Measurements from ENCODE around the gene DCTD. TPM values are rescaled to one million over a fixed set of nuclear protein-coding genes. Genes with fewer than 3 reads are reported as not detected.

The DCTD gene
- total and polyA plus RNA-seq, 2 of the 13 experiments (the other 11 are each of a cell fraction or from before 2014, with no cell fraction given), result 85.1 to 95.3 TPM

DNA sequence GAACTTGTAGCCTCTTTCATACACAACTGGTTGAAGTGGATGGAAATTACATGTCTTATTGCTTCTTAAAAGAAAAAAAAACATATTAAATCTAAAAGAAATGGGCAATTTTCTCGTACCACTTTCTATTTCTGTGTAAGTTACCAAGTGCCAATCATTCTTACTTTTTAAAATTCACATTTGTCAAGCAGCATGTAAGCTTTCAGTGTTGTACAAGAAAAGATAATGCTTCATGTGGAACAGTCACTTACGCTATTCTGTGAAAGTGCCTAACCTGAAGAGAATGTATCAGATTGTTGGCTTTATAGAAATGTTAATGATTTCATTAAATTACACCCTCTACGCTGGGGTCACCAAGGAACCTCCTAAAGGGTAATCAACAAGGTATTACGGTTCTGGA, 4.4 kb upstream of the DCTD start (continued):
- TF ChIP-seq, protein P1, sequence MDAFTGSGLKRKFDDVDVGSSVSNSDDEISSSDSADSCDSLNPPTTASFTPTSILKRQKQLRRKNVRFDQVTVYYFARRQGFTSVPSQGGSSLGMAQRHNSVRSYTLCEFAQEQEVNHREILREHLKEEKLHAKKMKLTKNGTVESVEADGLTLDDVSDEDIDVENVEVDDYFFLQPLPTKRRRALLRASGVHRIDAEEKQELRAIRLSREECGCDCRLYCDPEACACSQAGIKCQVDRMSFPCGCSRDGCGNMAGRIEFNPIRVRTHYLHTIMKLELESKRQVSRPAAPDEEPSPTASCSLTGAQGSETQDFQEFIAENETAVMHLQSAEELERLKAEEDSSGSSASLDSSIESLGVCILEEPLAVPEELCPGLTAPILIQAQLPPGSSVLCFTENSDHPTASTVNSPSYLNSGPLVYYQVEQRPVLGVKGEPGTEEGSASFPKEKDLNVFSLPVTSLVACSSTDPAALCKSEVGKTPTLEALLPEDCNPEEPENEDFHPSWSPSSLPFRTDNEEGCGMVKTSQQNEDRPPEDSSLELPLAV (CRISPR knock-in tag; conservative IDR thresholded peaks at IDR 0.05; ENCODE audit: low read depth), result no peak
- TF ChIP-seq, protein P2, sequence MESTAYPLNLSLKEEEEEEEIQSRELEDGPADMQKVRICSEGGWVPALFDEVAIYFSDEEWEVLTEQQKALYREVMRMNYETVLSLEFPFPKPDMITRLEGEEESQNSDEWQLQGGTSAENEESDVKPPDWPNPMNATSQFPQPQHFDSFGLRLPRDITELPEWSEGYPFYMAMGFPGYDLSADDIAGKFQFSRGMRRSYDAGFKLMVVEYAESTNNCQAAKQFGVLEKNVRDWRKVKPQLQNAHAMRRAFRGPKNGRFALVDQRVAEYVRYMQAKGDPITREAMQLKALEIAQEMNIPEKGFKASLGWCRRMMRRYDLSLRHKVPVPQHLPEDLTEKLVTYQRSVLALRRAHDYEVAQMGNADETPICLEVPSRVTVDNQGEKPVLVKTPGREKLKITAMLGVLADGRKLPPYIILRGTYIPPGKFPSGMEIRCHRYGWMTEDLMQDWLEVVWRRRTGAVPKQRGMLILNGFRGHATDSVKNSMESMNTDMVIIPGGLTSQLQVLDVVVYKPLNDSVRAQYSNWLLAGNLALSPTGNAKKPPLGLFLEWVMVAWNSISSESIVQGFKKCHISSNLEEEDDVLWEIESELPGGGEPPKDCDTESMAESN (CRISPR knock-in tag; conservative IDR thresholded peaks at IDR 0.05), result no peak

DNA sequence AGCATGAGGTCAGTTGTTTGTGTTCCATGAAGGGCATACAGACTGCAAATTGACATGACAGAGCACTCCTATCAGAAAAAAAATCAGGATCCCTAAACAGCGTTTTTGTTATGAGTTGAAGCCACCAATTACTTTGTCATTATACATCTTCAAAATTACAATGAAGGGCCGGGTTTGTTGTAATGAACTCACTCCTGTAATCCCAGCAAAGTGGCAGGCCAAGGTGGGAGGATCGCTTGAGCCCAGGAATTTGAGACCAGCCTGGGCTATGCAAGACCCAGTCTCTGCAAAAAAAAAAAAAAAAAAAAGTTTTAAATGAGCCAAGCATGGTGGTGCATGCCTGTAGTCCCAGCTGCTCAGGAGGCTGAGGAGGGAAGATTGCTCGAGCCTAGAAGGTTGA, 3.5 kb upstream of the DCTD start:
- in situ Hi-C loops (cut with HindIII; ENCODE audit: extremely low pct_ligation_motif_present, low pct_unique_long_range_greater_than_20kb), result loop anchor here (5.0 kb wide), 1 partner anchor 113 kb away; no protein-coding TSS in a partner anchor
- no peak overlapping the region for H3K4me3 ChIP-seq (replicated peaks in 1 of 3; ENCODE audit: insufficient read depth in 1 of 3, low read depth in 2 of 3, low read length in 3 of 3)
- no peak for TF ChIP-seq NR2F2 (IDR thresholded peaks at IDR 0.05; ENCODE audit: borderline replicate concordance, low read depth)
- peaks cover 11% of the 10 kb centered on the region for H3K79me2 ChIP-seq (ENCODE audit: insufficient read depth, low read length)
- DNase-seq (ENCODE audit: low spot score) (no peak), ATAC-seq (no peak), FAIRE-seq (no peak)
- 49% methylated on average over 4 of the region's 4 CpGs for WGBS (ENCODE audit: low lambda C conversion rate)
- no peak overlapping the region for H3K4me2 ChIP-seq (ENCODE audit: low read depth, low read length)
- no peaks in the 10 kb centered on the region for H4K20me1 ChIP-seq (ENCODE audit: insufficient read depth, low read length)
- POLR2A ChIA-PET, result interaction anchor here (2.5 kb wide), 1 partner anchor 23 kb away, joined by 15 read pairs; no protein-coding TSS in a partner anchor
- peaks cover 56% of the 10 kb centered on the region for H3K4me1 ChIP-seq (ENCODE audit: insufficient read depth, low read length)
- no peaks in the 10 kb centered on the region for H3K36me3 ChIP-seq (replicated peaks in 1 of 2; ENCODE audit: control insufficient read depth in 1 of 2, insufficient read depth in 2 of 2, low read length in 2 of 2)
- intact Hi-C loops (cut with micrococcal nuclease; ENCODE audit: unreplicated experiment), result no loop called here
- BruUV-seq (replicated peaks), result no TSS peak
- H3K9ac ChIP-seq (ENCODE audit: insufficient read depth, low read depth, low read length), result no peak overlapping the region
- no peaks in the 10 kb centered on the region for H3K27me3 ChIP-seq (ENCODE audit: control insufficient read depth in 1 of 2, insufficient read depth in 2 of 2, low read length in 2 of 2)
- CTCF ChIA-PET (ENCODE audit: low intra/inter-chr PET ratio, low total read pairs), result no interaction called here
- no peak overlapping the region for H2AFZ ChIP-seq (ENCODE audit: low read length)
- no peaks in the 10 kb centered on the region for H3K9me3 ChIP-seq (ENCODE audit: low read length)
- no peak overlapping the region for H3K27ac ChIP-seq (ENCODE audit: extremely low read length, insufficient read depth, low read length)

Data from HepG2 (cell line).